Duodenal mucosa (tissue), 2 donors: ENCODE measurements around the gene NAAA.
"Not testable (repeated sequence)": the region's sequence is repeated elsewhere in the genome, so short reads cannot be mapped to it uniquely, and the experiment has no call there.

Source experiments
- H3K27ac ChIP-seq: one replicate; pipeline ENCODE4 v1.7.0; 2013; ENCODE audit warnings: low read depth, low read length
- H3K27me3 ChIP-seq, 2 donors: one replicate each; pipeline ENCODE4 v1.7.0; 2013; ENCODE audit warnings: low read length in 2 of 2, control low read depth in 1 of 2; ENCODE audit not compliant: insufficient read depth in 2 of 2, control insufficient read depth in 1 of 2
- H3K36me3 ChIP-seq, 2 donors: one replicate each; pipeline ENCODE4 v1.7.0; 2013; ENCODE audit warnings: low read length in 2 of 2, control low read depth in 1 of 2; ENCODE audit not compliant: insufficient read depth in 2 of 2, control insufficient read depth in 1 of 2
- H3K4me1 ChIP-seq, 2 donors: one replicate each; pipeline ENCODE4 v1.7.0; 2013; ENCODE audit warnings: low read length in 2 of 2, control low read depth in 1 of 2; ENCODE audit not compliant: insufficient read depth in 2 of 2, control insufficient read depth in 1 of 2
- H3K4me3 ChIP-seq, 2 donors: one replicate each; pipeline ENCODE4 v1.7.0; 2013; ENCODE audit warnings: low read length in 2 of 2, low read depth in 1 of 2
- H3K9ac ChIP-seq, 2 donors: one replicate each; pipeline ENCODE4 v1.7.0; 2013; ENCODE audit warnings: low read length in 2 of 2, low read depth in 1 of 2
- H3K9me3 ChIP-seq, 2 donors: one replicate each; pipeline ENCODE4 v1.7.0; 2013; ENCODE audit warnings: low read length in 2 of 2, control low read depth in 1 of 2; ENCODE audit not compliant: control insufficient read depth in 1 of 2

The NAAA gene

GRCh38 chr4:75954811-75955210 lies 14.0 kb upstream of the NAAA start:
- not testable (repeated sequence) for H3K9ac ChIP-seq, H3K27me3 ChIP-seq, H3K9me3 ChIP-seq, H3K4me1 ChIP-seq, H3K4me3 ChIP-seq, H3K27ac ChIP-seq
- peaks cover 48 to 86% of the 10 kb centered on the region in 2 donors for H3K36me3 ChIP-seq

DNA sequence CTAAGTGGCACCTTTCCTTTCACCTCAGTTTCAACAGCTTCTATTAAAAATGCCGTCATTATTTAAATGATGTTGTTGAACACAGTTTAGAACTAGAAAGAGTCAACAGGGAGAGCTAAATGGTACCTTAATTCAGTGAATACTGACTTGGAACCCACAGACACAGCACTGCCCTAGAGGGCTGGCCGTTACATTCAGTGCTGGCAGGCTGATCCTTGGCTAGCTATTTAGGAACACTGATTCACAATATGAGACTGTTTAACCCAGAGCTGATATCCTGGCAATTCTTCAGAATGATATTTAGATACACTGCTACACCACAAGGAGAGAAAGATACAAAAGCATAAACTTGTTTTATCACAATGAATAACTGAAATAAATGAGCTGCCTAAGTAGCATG lies 12.7 kb upstream of the NAAA start:
- no peaks in the 10 kb centered on the region for H3K27me3 ChIP-seq
- no peak overlapping the region for H3K27ac ChIP-seq
- no peak overlapping the region for H3K9ac ChIP-seq
- no peak overlapping the region for H3K4me3 ChIP-seq
- peaks cover 44 to 78% of the 10 kb centered on the region in 2 donors for H3K36me3 ChIP-seq
- H3K9me3 ChIP-seq: no peaks in the 10 kb centered on the region
- peaks cover 0 to 4% of the 10 kb centered on the region in 2 donors for H3K4me1 ChIP-seq

GRCh38 chr4:75950213-75950815 lies 9.5 kb upstream of the NAAA start:
- Histone ChIP-seq H3K27me3 (no peaks in the 10 kb centered on the region), H3K36me3 (peaks cover 17 to 57% of the 10 kb centered on the region in 2 donors), H3K9ac (no peak overlapping the region), H3K27ac (no peak overlapping the region), H3K9me3 (no peaks in the 10 kb centered on the region), H3K4me1 (peaks cover 0 to 4% of the 10 kb centered on the region in 2 donors), H3K4me3 (no peak overlapping the region)

- Histone ChIP-seq H3K9me3 (no peaks in the 10 kb centered on the region), H3K9ac (no peak overlapping the region), H3K4me1 (peaks cover 0 to 4% of the 10 kb centered on the region in 2 donors), H3K4me3 (no peak overlapping the region), H3K27ac (no peak overlapping the region), H3K27me3 (no peaks in the 10 kb centered on the region), H3K36me3 (peaks cover 17 to 47% of the 10 kb centered on the region in 2 donors)
Observed at GRCh38 chr4:75948822-75949444, 8.1 kb upstream of the NAAA start.

DNA sequence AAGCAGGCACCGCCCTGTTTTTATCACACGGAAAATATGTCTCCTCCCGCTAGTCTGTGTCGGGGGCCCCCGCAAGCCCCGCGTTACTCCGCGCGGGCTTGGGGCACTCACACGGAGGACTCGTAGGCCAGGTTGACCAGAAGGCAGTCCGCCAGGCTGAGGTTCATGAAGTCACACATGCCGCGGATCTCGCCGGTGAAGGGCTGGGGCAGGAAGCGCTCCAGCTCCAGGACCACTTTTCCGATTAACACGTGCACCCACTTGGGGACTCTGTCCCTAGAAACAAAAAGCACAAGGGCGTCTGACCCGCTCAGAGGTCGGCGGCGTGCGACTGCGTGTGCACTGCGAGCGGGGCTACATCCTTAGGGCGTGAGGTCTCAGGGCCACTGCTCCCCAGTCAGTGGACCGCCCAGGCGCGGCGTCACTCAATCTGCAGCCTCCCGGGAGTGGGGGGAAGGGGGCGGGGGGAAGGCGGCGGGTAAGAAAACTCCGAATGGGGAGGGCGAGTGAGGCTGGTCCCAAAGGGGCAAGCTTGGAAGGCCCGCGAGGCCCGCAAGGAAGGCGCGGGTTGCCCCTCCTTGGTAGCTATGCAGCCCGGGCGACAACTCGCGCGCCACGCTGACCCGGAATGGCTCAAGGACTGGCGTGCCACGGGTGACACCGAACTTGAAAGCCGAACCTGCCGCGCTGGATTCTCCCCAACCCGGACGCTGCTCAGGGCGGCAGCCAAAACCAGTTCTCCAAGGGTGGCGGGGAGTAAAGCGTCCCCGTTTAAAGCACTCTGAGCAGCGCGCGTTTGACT lies 722 bp downstream of the NAAA start:
- no peaks in the 10 kb centered on the region for H3K27me3 ChIP-seq
- H3K27ac ChIP-seq: peak overlapping the region; percentile 5
- H3K9me3 ChIP-seq: no peaks in the 10 kb centered on the region
- peak overlapping the region; percentile 84 to 98 for H3K4me3 ChIP-seq
- peak overlapping the region; percentile 61 to 72 for H3K9ac ChIP-seq
- H3K36me3 ChIP-seq: peaks cover 0 to 10% of the 10 kb centered on the region in 2 donors
- H3K4me1 ChIP-seq: peaks cover 0 to 9% of the 10 kb centered on the region in 2 donors

GRCh38 chr4:75935628-75936027 lies 5.2 kb downstream of the NAAA start:
- Histone ChIP-seq H3K4me1 (peaks cover 0 to 9% of the 10 kb centered on the region in 2 donors), H3K27me3 (no peaks in the 10 kb centered on the region), H3K9me3 (no peaks in the 10 kb centered on the region), H3K4me3 (no peak overlapping the region), H3K36me3 (peaks cover 5 to 16% of the 10 kb centered on the region in 2 donors), H3K9ac (no peak overlapping the region), H3K27ac (no peak overlapping the region)

DNA sequence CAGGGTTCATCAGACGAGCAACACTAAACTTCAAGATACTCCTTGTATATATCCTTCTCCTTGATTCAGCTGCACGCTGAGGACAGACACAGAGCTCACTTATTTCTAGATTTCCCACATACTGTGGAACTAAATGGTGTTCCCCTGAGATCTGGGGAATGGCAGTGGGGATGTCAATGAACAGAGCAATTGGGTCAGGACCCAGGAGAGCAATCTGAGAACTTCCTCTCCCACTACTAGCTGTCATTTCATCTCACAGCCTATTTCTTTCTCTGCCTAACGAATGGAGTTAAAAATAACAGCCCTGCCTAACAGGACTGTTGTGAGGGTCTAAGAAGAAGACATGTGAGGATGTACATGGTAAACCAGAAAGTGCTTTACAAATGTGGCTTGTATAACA lies 10.7 kb downstream of the NAAA start:
- Histone ChIP-seq H3K27me3 (no peaks in the 10 kb centered on the region), H3K36me3 (peaks cover 11 to 14% of the 10 kb centered on the region in 2 donors), H3K9me3 (no peaks in the 10 kb centered on the region), H3K4me1 (no peaks in the 10 kb centered on the region), H3K27ac (no peak overlapping the region), H3K4me3 (no peak overlapping the region), H3K9ac (no peak overlapping the region)

GRCh38 chr4:75924916-75925315 lies 15.9 kb downstream of the NAAA start:
- not testable (repeated sequence) for H3K9ac ChIP-seq, H3K27me3 ChIP-seq, H3K27ac ChIP-seq, H3K9me3 ChIP-seq, H3K4me3 ChIP-seq, H3K36me3 ChIP-seq
- H3K4me1 ChIP-seq: peaks cover 12 to 14% of the 10 kb centered on the region in 2 donors

DNA sequence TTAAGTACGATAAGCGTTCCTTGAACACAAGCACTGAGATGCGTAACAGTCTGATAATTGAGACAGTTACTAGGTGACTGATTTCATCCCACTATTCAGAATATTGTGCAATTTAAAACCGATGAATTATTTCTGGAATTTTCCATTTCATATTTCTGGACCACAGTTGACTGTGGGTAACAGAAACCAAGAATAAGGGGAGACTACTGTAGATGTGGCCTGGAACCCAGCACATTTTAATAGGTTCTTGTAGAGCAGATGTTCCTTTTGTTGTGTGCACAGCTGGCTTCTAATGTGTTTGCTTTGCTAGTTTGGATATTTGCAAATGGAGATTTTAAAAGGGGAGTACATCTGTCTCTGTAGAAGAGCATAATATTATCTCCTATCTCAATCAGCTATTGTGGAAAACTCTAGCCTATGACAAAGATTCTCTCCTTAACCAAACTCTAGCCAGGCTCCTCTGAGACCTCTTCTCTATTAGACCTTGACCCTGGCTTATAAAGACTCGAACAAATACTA lies 16.4 kb downstream of the NAAA start:
- Histone ChIP-seq H3K4me3 (no peak overlapping the region), H3K9ac (no peak overlapping the region), H3K27ac (no peak overlapping the region), H3K36me3 (peaks cover 0 to 9% of the 10 kb centered on the region in 2 donors), H3K9me3 (no peaks in the 10 kb centered on the region), H3K4me1 (peaks cover 17% of the 10 kb centered on the region in 2 donors), H3K27me3 (no peaks in the 10 kb centered on the region)

GRCh38 chr4:75922588-75922987 lies 18.2 kb downstream of the NAAA start:
- no peak overlapping the region for H3K4me3 ChIP-seq
- no peaks in the 10 kb centered on the region for H3K27me3 ChIP-seq
- H3K9ac ChIP-seq: no peak overlapping the region
- H3K27ac ChIP-seq: no peak overlapping the region
- peaks cover 17% of the 10 kb centered on the region in 2 donors for H3K4me1 ChIP-seq
- peaks cover 0 to 16% of the 10 kb centered on the region in 2 donors for H3K36me3 ChIP-seq
- no peaks in the 10 kb centered on the region for H3K9me3 ChIP-seq
